ENCODE measurements around the gene BRAF. TPM values are rescaled to one million over a fixed set of nuclear protein-coding genes. Genes with fewer than 3 reads are reported as not detected.

The BRAF gene
- total RNA-seq, 1 donor from 2014 or later, result 44.6 TPM

- H3K36me3 Mint-ChIP-seq, result peaks cover 33% of the 10 kb centered on the region
- no peak overlapping the region for H3K27ac Mint-ChIP-seq
- TF ChIP-seq, protein P1, sequence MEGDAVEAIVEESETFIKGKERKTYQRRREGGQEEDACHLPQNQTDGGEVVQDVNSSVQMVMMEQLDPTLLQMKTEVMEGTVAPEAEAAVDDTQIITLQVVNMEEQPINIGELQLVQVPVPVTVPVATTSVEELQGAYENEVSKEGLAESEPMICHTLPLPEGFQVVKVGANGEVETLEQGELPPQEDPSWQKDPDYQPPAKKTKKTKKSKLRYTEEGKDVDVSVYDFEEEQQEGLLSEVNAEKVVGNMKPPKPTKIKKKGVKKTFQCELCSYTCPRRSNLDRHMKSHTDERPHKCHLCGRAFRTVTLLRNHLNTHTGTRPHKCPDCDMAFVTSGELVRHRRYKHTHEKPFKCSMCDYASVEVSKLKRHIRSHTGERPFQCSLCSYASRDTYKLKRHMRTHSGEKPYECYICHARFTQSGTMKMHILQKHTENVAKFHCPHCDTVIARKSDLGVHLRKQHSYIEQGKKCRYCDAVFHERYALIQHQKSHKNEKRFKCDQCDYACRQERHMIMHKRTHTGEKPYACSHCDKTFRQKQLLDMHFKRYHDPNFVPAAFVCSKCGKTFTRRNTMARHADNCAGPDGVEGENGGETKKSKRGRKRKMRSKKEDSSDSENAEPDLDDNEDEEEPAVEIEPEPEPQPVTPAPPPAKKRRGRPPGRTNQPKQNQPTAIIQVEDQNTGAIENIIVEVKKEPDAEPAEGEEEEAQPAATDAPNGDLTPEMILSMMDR (IDR thresholded peaks at IDR 0.05; ENCODE audit: unreplicated experiment), result no peak
- no peak overlapping the region for H3K4me3 Mint-ChIP-seq
- H3K27me3 Mint-ChIP-seq (ENCODE audit: low read depth), result no peaks in the 10 kb centered on the region
- peaks cover 39% of the 10 kb centered on the region for H3K9me3 Mint-ChIP-seq
- peaks cover 5% of the 10 kb centered on the region for H3K4me1 Mint-ChIP-seq
- no peak for DNase-seq (ENCODE audit: low spot score in 2 of 2, unreplicated experiment in 2 of 2)
These were observed 20.8 kb downstream of the BRAF start for GRCh38 chr7:140903741-140904480.

DNA sequence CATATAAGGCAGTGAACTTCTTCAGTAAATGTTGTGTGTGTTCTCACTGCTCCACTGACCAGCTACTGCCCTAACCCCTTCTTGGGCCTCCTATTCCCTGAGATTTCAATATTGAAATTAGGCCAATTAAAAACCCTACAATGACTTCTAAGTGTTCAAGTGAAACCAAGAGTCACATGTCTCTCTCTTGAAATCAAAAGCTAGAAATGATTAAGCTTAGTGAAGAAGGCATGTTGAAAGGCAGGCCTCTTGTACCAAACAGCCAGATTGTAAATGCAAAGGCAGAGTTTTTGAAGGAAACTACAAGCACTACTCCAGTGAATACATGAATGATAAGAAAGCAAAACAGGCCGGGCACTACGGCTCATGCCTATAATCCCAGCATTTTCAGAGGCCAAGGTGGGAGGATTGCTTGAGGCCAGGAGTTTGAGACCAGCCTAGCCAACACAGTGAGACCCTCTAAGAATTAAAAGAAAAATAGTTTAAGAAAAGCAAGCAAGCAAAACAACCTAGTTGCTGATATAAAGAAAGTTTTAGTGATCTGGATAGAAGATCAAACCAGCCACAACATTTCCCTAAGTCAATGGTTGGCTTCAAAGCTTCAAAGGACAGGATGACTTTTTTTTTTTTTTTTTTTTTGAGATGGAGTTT, 22.3 kb downstream of the BRAF start:
- Mint-ChIP-seq H3K4me3 (no peak overlapping the region), H3K9me3 (peaks cover 39% of the 10 kb centered on the region), H3K36me3 (peaks cover 33% of the 10 kb centered on the region), H3K27me3 (ENCODE audit: low read depth) (no peaks in the 10 kb centered on the region), H3K27ac (no peak overlapping the region), H3K4me1 (peaks cover 4% of the 10 kb centered on the region)
- no peak for DNase-seq (ENCODE audit: low spot score in 2 of 2, unreplicated experiment in 2 of 2)
- TF ChIP-seq, protein P1 (IDR thresholded peaks at IDR 0.05; ENCODE audit: unreplicated experiment), result no peak

DNA sequence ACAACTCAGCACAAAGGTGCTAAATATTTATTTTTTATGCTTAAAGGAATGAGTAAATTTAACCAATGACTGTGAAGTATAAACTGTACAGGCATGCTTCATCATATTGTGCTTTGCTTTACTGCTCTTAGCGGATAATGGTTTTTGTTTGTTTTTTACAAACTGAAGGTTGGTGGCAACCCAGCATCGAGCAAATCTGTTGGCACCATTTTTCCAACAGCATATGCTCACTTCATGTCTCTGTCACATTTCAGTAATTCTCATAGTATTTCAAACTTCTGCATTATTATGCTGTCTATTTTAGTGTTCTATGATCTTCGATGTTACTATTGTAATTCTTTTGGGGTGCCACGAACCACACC, 22.8 kb downstream of the BRAF start:
- H3K27me3 Mint-ChIP-seq (ENCODE audit: low read depth), result no peaks in the 10 kb centered on the region
- H3K4me3 Mint-ChIP-seq, result no peak overlapping the region
- TF ChIP-seq, protein P1 (IDR thresholded peaks at IDR 0.05; ENCODE audit: unreplicated experiment), result no peak
- H3K9me3 Mint-ChIP-seq, result peaks cover 37% of the 10 kb centered on the region
- no peak overlapping the region for H3K27ac Mint-ChIP-seq
- peaks cover 32% of the 10 kb centered on the region for H3K36me3 Mint-ChIP-seq
- DNase-seq (ENCODE audit: low spot score in 2 of 2, unreplicated experiment in 2 of 2), result no peak
- H3K4me1 Mint-ChIP-seq, result peaks cover 4% of the 10 kb centered on the region

DNA sequence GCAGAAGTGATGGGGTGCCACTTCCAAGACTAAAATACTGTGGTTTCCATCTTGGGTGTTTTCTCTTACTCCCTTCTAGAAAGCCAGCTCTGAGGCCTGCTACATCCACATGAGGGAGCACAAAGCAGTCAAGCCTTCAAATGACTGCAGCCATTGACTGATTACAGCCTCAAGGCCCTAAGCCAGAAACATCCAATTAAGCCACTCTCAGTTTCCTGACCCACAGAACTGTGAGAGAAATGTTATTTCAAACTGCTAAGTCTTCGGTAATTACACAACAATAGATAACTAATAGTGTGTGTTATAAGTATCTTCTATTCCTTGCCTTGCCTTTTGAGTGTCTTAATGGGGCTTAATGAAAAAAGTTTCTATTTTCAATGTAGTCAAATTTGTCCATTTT, 24.8 kb downstream of the BRAF start:
- Mint-ChIP-seq H3K27ac (no peak overlapping the region), H3K27me3 (ENCODE audit: low read depth) (no peaks in the 10 kb centered on the region), H3K9me3 (peaks cover 33% of the 10 kb centered on the region), H3K4me1 (peaks cover 4% of the 10 kb centered on the region), H3K4me3 (no peak overlapping the region), H3K36me3 (peaks cover 24% of the 10 kb centered on the region)
- TF ChIP-seq, protein P1 (IDR thresholded peaks at IDR 0.05; ENCODE audit: unreplicated experiment), result no peak
- DNase-seq (ENCODE audit: low spot score in 2 of 2, unreplicated experiment in 2 of 2), result no peak

DNA sequence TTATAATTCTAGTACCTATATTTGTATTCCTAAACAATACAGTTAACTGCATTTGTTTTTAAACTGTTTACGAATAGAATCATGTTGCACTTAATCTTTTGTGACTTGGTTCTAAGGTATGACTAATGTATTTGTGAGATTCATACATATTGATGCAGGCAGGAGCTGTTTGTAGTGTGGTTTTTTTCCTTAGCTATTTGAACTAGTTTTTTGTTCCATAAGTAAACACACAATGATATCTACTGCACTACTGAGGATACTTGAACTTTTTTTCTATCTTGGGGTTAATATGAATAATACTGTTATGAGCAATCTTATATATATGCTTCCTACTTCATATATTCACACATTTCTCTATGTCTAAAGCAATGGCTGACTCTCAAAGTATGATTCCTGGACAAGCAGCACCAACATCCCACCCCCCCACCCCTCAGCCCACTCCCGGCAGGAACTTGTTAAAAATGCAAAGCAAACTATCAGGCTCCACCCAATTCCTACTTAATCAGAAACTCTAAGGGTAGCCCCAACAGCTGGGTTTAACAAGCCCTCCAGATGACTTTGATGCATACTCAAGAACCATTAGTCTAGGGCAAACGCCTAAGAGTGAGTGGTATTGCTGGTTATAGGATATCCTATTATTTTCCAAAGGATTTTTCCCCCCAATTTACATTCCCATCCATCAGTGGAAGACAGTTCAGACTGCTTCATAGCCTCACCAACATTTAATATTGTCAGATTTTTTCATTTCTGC, 25.8 kb downstream of the BRAF start:
- no peaks in the 10 kb centered on the region for H3K27me3 Mint-ChIP-seq (ENCODE audit: low read depth)

More for the DNA sequence above, 25.8 kb downstream of the BRAF start:
- no peak for DNase-seq (ENCODE audit: low spot score in 2 of 2, unreplicated experiment in 2 of 2)
- TF ChIP-seq, protein P1 (IDR thresholded peaks at IDR 0.05; ENCODE audit: unreplicated experiment), result no peak
- H3K4me1 Mint-ChIP-seq, result peaks cover 4% of the 10 kb centered on the region
- H3K9me3 Mint-ChIP-seq, result peaks cover 27% of the 10 kb centered on the region
- H3K4me3 Mint-ChIP-seq, result no peak overlapping the region
- peaks cover 20% of the 10 kb centered on the region for H3K36me3 Mint-ChIP-seq
- H3K27ac Mint-ChIP-seq, result no peak overlapping the region
